ENCODE results near the gene COG8.
"Not testable (repeated sequence)": the region's sequence is repeated elsewhere in the genome, so short reads cannot be mapped to it uniquely, and the experiment has no call there.

GRCh38 chr16:69296771-69297170 lies 42.6 kb downstream of the COG8 start:
- not testable (repeated sequence) for TF ChIP-seq EP300 (IDR thresholded peaks at IDR 0.05; ENCODE audit: borderline replicate concordance in 1 of 2, low read depth in 2 of 2, low read length in 2 of 2); JUN (IDR thresholded peaks at IDR 0.05; ENCODE audit: low read depth, low read length)
